Activated naive CD8-positive, alpha-beta T cell treated with anti-CD3 and anti-CD28 coated beads, Interleukin-2, amount 50 U/mL, for 24 hours (primary cell): ENCODE results near the gene SEMA3A.

Experiments
- ATAC-seq: fragments of 150-1000 bp; cut with Tn5 transposase; one replicate; pipeline ENCODE4 v1.10.0; 2021
- DNase-seq: peaks from one replicate; pipeline ENCODE4 v3.0.0; 2021
- H3K27ac Mint-ChIP-seq: one replicate; pipeline ENCODE4 v1.8.0; 2021; ENCODE audit warnings: mild to moderate bottlenecking, mixed read lengths
- H3K27me3 Mint-ChIP-seq: one replicate; pipeline ENCODE4 v1.8.0; 2021; ENCODE audit warnings: mixed read lengths
- H3K36me3 Mint-ChIP-seq: one replicate; pipeline ENCODE4 v1.8.0; 2021; ENCODE audit warnings: low read depth, mixed read lengths
- H3K4me1 Mint-ChIP-seq: one replicate; pipeline ENCODE4 v1.8.0; 2021; ENCODE audit warnings: mixed read lengths
- H3K4me3 Mint-ChIP-seq: one replicate; pipeline ENCODE4 v1.8.0; 2021; ENCODE audit warnings: mild to moderate bottlenecking, moderate library complexity, mixed read lengths
- H3K9me3 Mint-ChIP-seq: one replicate; pipeline ENCODE4 v1.8.0; 2021; ENCODE audit warnings: mixed read lengths

Gene SEMA3A

DNA sequence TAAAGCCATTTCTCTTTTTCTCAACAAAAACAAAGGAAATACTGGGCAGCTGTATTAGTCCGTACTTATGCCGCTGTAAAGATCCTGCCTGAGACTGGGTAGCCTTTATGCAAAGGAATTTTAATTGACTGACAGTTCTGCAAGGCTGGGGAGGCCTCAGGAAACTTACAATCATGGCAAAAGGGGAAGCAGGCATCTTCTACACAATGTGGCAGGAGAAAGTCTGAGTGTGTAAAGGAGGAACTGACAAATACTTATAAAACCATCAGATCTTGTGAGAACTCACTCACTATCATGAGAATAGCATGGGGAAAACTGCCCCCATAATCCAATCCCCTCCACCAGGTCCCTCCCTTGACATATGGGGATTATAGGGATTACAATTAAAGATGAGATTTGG lies 264.3 kb downstream of the SEMA3A start:
- H3K4me1 Mint-ChIP-seq = no peaks in the 10 kb centered on the region
- H3K4me3 Mint-ChIP-seq = no peak overlapping the region
- no peak for DNase-seq
- H3K27me3 Mint-ChIP-seq = no peaks in the 10 kb centered on the region
- no peak overlapping the region for H3K27ac Mint-ChIP-seq
- no peaks in the 10 kb centered on the region for H3K9me3 Mint-ChIP-seq
- H3K36me3 Mint-ChIP-seq = no peaks in the 10 kb centered on the region
- no peak for ATAC-seq

DNA sequence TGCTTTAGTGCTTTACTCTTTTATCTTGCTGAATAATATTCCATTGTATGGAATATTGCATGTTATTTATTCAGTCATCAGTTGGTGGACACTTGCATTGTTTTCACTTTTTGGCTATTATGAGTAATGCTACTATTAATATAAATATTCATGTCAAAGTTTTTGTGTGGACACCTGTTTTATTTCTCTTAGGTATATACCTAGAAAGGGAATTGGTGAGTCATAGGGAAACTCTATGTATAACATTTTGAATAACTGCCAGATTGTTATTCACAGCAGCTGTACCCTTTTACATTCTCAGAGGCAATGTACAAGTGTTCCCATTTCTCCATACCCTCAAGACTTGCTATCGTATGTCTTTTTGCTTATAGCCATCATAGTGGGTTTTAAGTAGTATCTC lies 268.7 kb downstream of the SEMA3A start:
- H3K36me3 Mint-ChIP-seq = no peaks in the 10 kb centered on the region
- ATAC-seq (no peak), DNase-seq (no peak)
- no peaks in the 10 kb centered on the region for H3K4me1 Mint-ChIP-seq
- no peak overlapping the region for H3K4me3 Mint-ChIP-seq
- H3K27ac Mint-ChIP-seq = no peak overlapping the region
- no peaks in the 10 kb centered on the region for H3K9me3 Mint-ChIP-seq
- H3K27me3 Mint-ChIP-seq = no peaks in the 10 kb centered on the region

- H3K9me3 Mint-ChIP-seq = no peaks in the 10 kb centered on the region
- no peak overlapping the region for H3K4me3 Mint-ChIP-seq
- no peaks in the 10 kb centered on the region for H3K36me3 Mint-ChIP-seq
- no peak overlapping the region for H3K27ac Mint-ChIP-seq
- ATAC-seq (no peak), DNase-seq (no peak)
- H3K4me1 Mint-ChIP-seq = no peaks in the 10 kb centered on the region
- no peaks in the 10 kb centered on the region for H3K27me3 Mint-ChIP-seq
Observed at GRCh38 chr7:83921941-83922607, 272.5 kb downstream of the SEMA3A start.

- DNase-seq = no peak
- no peaks in the 10 kb centered on the region for H3K9me3 Mint-ChIP-seq
- H3K36me3 Mint-ChIP-seq = no peaks in the 10 kb centered on the region
- H3K4me1 Mint-ChIP-seq = no peaks in the 10 kb centered on the region
- H3K4me3 Mint-ChIP-seq = no peak overlapping the region
- no peak overlapping the region for H3K27ac Mint-ChIP-seq
- no peaks in the 10 kb centered on the region for H3K27me3 Mint-ChIP-seq
- no peak for ATAC-seq
Observed at GRCh38 chr7:83921271-83921940, 273.2 kb downstream of the SEMA3A start.

GRCh38 chr7:83918142-83918541 lies 276.4 kb downstream of the SEMA3A start:
- Mint-ChIP-seq H3K9me3 (peaks cover 3% of the 10 kb centered on the region), H3K27me3 (no peaks in the 10 kb centered on the region), H3K4me3 (no peak overlapping the region), H3K4me1 (no peaks in the 10 kb centered on the region), H3K27ac (no peak overlapping the region), H3K36me3 (no peaks in the 10 kb centered on the region)
- no peak for ATAC-seq
- no peak for DNase-seq

GRCh38 chr7:83913174-83913573 lies 281.4 kb downstream of the SEMA3A start:
- Mint-ChIP-seq H3K27ac (no peak overlapping the region), H3K4me3 (no peak overlapping the region), H3K27me3 (no peaks in the 10 kb centered on the region), H3K9me3 (peaks cover 5% of the 10 kb centered on the region), H3K4me1 (no peaks in the 10 kb centered on the region), H3K36me3 (no peaks in the 10 kb centered on the region)
- ATAC-seq (no peak), DNase-seq (no peak)

DNA sequence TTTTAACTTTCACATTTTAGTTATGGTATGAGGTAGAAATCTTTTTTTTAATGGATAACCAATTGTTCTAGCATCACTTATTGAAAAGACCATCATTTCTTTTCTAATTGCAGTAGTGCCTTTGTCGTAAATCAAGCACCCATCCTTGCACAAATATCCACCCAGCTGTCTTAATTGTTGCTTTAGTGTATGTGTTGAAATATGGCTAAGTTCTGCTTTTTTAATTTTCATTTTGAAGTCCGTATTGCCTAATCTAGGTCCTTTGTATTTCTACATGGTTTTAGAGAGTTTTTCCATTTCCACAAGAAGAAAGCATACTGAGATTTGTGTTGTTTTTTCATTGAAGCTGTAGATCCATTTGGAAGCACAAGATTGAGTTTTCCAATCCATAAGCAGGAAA lies 286.1 kb downstream of the SEMA3A start:
- Mint-ChIP-seq H3K27ac (no peak overlapping the region), H3K4me1 (no peaks in the 10 kb centered on the region), H3K9me3 (peaks cover 5% of the 10 kb centered on the region), H3K36me3 (no peaks in the 10 kb centered on the region), H3K27me3 (no peaks in the 10 kb centered on the region), H3K4me3 (no peak overlapping the region)
- DNase-seq (no peak), ATAC-seq (no peak)
